LNCAP (cell line): Measurements from ENCODE around the gene NADK2.

Source experiments
- TF ChIP-seq, protein P1 (sequence below): fragments of 450-650 bp; IDR thresholded peaks from 2 replicates; pipeline ENCODE4 v1.5.1; 2017; ENCODE audit warnings: mild to moderate bottlenecking

The NADK2 gene

GRCh38 chr5:36146390-36146789 is 95.3 kb downstream of the NADK2 start:
- TF ChIP-seq, protein P1, sequence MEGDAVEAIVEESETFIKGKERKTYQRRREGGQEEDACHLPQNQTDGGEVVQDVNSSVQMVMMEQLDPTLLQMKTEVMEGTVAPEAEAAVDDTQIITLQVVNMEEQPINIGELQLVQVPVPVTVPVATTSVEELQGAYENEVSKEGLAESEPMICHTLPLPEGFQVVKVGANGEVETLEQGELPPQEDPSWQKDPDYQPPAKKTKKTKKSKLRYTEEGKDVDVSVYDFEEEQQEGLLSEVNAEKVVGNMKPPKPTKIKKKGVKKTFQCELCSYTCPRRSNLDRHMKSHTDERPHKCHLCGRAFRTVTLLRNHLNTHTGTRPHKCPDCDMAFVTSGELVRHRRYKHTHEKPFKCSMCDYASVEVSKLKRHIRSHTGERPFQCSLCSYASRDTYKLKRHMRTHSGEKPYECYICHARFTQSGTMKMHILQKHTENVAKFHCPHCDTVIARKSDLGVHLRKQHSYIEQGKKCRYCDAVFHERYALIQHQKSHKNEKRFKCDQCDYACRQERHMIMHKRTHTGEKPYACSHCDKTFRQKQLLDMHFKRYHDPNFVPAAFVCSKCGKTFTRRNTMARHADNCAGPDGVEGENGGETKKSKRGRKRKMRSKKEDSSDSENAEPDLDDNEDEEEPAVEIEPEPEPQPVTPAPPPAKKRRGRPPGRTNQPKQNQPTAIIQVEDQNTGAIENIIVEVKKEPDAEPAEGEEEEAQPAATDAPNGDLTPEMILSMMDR, result no peak

DNA sequence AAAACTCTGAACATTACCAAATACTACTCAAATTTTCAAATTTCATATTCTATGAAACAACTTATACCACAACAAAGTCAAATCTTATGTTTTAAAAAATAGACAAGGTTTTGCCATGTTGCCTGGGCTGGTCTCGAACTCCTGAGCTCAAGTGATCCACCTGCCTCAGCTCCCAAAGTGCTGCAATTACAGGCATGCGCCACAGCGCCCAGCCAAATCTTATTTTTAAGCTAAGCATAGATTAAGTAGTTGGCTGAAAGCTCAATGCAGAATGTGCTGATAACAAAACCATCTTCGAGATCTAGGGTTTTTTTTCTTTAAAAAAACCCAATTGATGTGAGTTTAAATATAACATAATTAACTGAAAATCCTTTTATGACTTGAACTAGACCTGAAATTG is 96.4 kb downstream of the NADK2 start:
- TF ChIP-seq, protein P1, result no peak
